Neural crest cell (in vitro differentiated cells): Measurements from ENCODE around the gene FER. TPM values are rescaled to one million over a fixed set of nuclear protein-coding genes. Genes with fewer than 3 reads are reported as not detected.
"Not testable (repeated sequence)": the region's sequence is repeated elsewhere in the genome, so short reads cannot be mapped to it uniquely, and the experiment has no call there.

Experiments
- DNase-seq: peaks from one replicate; pipeline ENCODE4 v3.0.0; 2021; ENCODE audit warnings: low read depth, mixed read lengths, low spot score
- H3K27ac Mint-ChIP-seq: one replicate; pipeline ENCODE4 v1.8.0; 2021; ENCODE audit warnings: mild to moderate bottlenecking, mixed read lengths; ENCODE audit not compliant: unreplicated experiment
- H3K27me3 Mint-ChIP-seq: 2 replicates; pipeline ENCODE4 v1.8.0; 2021; ENCODE audit warnings: low read depth, mild to moderate bottlenecking, mixed read lengths
- H3K36me3 Mint-ChIP-seq: 2 replicates; pipeline ENCODE4 v1.8.0; 2021; ENCODE audit warnings: low read depth, mild to moderate bottlenecking, mixed read lengths
- H3K4me1 Mint-ChIP-seq: 2 replicates; pipeline ENCODE4 v1.8.0; 2021; ENCODE audit warnings: mixed read lengths
- H3K4me3 Mint-ChIP-seq: one replicate; pipeline ENCODE4 v1.8.0; 2021; ENCODE audit warnings: mild to moderate bottlenecking, mixed read lengths
- H3K9me3 Mint-ChIP-seq: 2 replicates; pipeline ENCODE4 v1.8.0; 2021; ENCODE audit warnings: mixed read lengths
- total RNA-seq: library from RNA; stranded (reverse); gene quantifications from 2 replicates; pipeline ENCODE4 v1.2.1, GENCODE V29; 2021
- TF ChIP-seq, protein P1 (sequence below): fragments of 200-600 bp; sonication (generic); conservative IDR thresholded peaks from 2 replicates; pipeline ENCODE4 v1.5.0; 2021; ENCODE audit warnings: antibody characterized with exemption, mild to moderate bottlenecking

Gene FER
- total RNA-seq, 1 donor from 2014 or later = 25.4 TPM

DNA sequence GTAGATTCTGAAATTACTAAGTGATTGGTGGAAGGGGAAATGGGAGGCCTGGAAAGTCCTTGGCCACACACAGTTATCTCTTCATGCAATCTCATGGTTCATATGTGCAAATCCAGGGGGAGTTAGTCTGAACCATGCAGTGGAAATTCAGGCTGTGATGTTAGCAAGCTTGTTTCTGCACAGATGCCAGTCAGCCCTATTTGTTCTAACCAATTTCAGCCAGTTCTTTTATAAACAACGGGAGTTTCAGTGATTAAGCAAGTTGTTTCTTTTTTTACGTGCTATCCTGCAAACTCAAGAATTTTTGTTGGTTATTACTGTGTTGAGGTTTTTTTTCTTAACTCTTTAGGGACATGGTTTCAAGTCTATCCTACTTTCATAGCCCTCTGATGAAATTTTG lies 298.0 kb downstream of the FER start:
- no peaks in the 10 kb centered on the region for H3K4me1 Mint-ChIP-seq
- H3K9me3 Mint-ChIP-seq = no peaks in the 10 kb centered on the region
- H3K4me3 Mint-ChIP-seq = no peak overlapping the region
- TF ChIP-seq, protein P1, sequence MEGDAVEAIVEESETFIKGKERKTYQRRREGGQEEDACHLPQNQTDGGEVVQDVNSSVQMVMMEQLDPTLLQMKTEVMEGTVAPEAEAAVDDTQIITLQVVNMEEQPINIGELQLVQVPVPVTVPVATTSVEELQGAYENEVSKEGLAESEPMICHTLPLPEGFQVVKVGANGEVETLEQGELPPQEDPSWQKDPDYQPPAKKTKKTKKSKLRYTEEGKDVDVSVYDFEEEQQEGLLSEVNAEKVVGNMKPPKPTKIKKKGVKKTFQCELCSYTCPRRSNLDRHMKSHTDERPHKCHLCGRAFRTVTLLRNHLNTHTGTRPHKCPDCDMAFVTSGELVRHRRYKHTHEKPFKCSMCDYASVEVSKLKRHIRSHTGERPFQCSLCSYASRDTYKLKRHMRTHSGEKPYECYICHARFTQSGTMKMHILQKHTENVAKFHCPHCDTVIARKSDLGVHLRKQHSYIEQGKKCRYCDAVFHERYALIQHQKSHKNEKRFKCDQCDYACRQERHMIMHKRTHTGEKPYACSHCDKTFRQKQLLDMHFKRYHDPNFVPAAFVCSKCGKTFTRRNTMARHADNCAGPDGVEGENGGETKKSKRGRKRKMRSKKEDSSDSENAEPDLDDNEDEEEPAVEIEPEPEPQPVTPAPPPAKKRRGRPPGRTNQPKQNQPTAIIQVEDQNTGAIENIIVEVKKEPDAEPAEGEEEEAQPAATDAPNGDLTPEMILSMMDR = no peak
- DNase-seq = no peak
- no peaks in the 10 kb centered on the region for H3K36me3 Mint-ChIP-seq
- H3K27ac Mint-ChIP-seq = no peak overlapping the region
- no peaks in the 10 kb centered on the region for H3K27me3 Mint-ChIP-seq

GRCh38 chr5:109049565-109049964 lies 301.9 kb downstream of the FER start:
- H3K4me3 Mint-ChIP-seq = no peak overlapping the region
- peaks cover 13% of the 10 kb centered on the region for H3K36me3 Mint-ChIP-seq
- DNase-seq = no peak
- H3K27ac Mint-ChIP-seq = no peak overlapping the region
- H3K9me3 Mint-ChIP-seq = peaks cover 4% of the 10 kb centered on the region
- no peaks in the 10 kb centered on the region for H3K27me3 Mint-ChIP-seq
- TF ChIP-seq, protein P1 = no peak
- no peaks in the 10 kb centered on the region for H3K4me1 Mint-ChIP-seq

DNA sequence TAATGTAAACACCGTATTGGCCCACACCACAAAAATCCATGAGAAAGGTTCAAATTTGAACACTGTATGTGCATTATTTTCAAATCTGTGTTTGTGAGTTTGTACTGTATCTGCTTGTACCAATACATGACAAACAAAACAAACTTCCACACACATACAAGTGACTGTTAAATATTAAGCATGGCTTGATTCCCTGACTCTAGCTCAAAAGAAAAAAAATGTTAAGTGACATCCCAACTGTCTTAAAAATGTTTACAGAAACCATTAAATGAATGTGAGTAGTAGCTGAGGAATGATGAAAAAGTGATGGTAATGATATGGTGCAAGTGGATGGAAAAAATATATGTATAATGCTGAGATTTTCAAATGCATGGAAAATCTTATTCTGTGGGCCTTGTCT lies 302.6 kb downstream of the FER start:
- DNase-seq, H3K4me3 Mint-ChIP-seq, H3K4me1 Mint-ChIP-seq, H3K27ac Mint-ChIP-seq, H3K9me3 Mint-ChIP-seq, H3K27me3 Mint-ChIP-seq: not testable (repeated sequence)
- peaks cover 13% of the 10 kb centered on the region for H3K36me3 Mint-ChIP-seq

GRCh38 chr5:109052216-109052615 lies 304.5 kb downstream of the FER start:
- H3K27me3 Mint-ChIP-seq, H3K4me3 Mint-ChIP-seq, DNase-seq, H3K27ac Mint-ChIP-seq, H3K4me1 Mint-ChIP-seq, H3K9me3 Mint-ChIP-seq: not testable (repeated sequence)
- peaks cover 13% of the 10 kb centered on the region for H3K36me3 Mint-ChIP-seq

- TF ChIP-seq, protein P1 = no peak
- peaks cover 14% of the 10 kb centered on the region for H3K36me3 Mint-ChIP-seq
These were observed 306.3 kb downstream of the FER start for GRCh38 chr5:109053995-109054417.

GRCh38 chr5:109060378-109061025 lies 312.8 kb downstream of the FER start:
- H3K36me3 Mint-ChIP-seq = peaks cover 6% of the 10 kb centered on the region
- no peak for DNase-seq
- H3K27me3 Mint-ChIP-seq = no peaks in the 10 kb centered on the region
- TF ChIP-seq, protein P1 = no peak
- H3K27ac Mint-ChIP-seq = no peak overlapping the region
- H3K4me3 Mint-ChIP-seq = no peak overlapping the region
- no peaks in the 10 kb centered on the region for H3K4me1 Mint-ChIP-seq
- peaks cover 4% of the 10 kb centered on the region for H3K9me3 Mint-ChIP-seq

More at GRCh38 chr5:109053995-109054417, 306.3 kb downstream of the FER start:
- H3K4me3 Mint-ChIP-seq = no peak overlapping the region
- H3K4me1 Mint-ChIP-seq = no peaks in the 10 kb centered on the region
- peaks cover 4% of the 10 kb centered on the region for H3K9me3 Mint-ChIP-seq
- no peaks in the 10 kb centered on the region for H3K27me3 Mint-ChIP-seq
- no peak for DNase-seq
- no peak overlapping the region for H3K27ac Mint-ChIP-seq
